Lung microvascular endothelial cell (primary cell): Measurements from ENCODE around the gene PLXNA2. TPM values are rescaled to one million over a fixed set of nuclear protein-coding genes. Genes with fewer than 3 reads are reported as not detected.

Experiments used
- DNase-seq, 2 donors: peaks; one replicate each; pipeline versions ENCODE4 v3.0.0 to v3.0.0-alpha.2; 2010; ENCODE audit warnings: low read depth in 2 of 2
- total RNA-seq: library from RNA; depleted of rRNA; stranded (reverse); fragments of >200 nt; gene quantifications from 2 replicates; pipeline ENCODE4 v1.2.1, GENCODE V29; 2014

The PLXNA2 gene
- total RNA-seq, 1 donor from 2014 or later, result 46.4 TPM

- DNase-seq, result peak in 1 of 2 donors; percentile 42
These were observed 1.1 kb downstream of the PLXNA2 start for GRCh38 chr1:208242941-208243526.

GRCh38 chr1:208242146-208242545, 2.0 kb downstream of the PLXNA2 start:
- DNase-seq, result no peak

GRCh38 chr1:208241512-208241911, 2.7 kb downstream of the PLXNA2 start:
- DNase-seq, result no peak

DNA sequence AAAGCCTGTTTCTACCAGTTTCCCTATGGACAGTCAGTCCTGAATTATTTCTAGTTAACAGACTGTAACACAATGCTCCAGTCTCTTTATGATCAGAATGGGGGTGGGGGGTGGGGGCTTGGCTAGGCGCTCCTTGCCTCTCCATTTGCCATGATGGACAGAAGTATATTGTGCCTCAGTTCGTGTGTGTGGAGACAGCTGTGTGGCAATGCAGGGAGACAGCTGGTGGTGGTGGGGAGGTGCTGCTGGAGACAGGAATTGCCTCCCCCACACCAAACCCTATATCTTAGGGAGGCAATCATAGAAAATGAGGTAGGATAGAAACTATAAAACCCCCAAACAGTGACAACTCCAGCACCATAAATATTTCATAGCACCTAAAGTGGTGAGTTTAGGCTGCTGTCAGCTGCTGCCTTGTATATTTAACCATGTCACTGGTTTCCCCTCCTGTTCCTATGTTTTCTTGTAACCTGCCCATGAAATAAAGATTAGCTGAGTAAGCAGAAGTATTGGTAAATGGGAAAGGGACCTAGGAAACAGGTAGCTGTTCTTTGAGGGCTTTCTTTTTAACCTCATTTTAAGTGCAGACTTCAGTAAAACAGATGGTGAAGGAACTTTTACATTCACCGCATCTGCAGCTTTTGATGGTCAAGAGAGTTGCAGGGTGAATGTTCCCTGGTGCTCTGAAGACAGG, 3.4 kb downstream of the PLXNA2 start:
- no peak for DNase-seq

DNA sequence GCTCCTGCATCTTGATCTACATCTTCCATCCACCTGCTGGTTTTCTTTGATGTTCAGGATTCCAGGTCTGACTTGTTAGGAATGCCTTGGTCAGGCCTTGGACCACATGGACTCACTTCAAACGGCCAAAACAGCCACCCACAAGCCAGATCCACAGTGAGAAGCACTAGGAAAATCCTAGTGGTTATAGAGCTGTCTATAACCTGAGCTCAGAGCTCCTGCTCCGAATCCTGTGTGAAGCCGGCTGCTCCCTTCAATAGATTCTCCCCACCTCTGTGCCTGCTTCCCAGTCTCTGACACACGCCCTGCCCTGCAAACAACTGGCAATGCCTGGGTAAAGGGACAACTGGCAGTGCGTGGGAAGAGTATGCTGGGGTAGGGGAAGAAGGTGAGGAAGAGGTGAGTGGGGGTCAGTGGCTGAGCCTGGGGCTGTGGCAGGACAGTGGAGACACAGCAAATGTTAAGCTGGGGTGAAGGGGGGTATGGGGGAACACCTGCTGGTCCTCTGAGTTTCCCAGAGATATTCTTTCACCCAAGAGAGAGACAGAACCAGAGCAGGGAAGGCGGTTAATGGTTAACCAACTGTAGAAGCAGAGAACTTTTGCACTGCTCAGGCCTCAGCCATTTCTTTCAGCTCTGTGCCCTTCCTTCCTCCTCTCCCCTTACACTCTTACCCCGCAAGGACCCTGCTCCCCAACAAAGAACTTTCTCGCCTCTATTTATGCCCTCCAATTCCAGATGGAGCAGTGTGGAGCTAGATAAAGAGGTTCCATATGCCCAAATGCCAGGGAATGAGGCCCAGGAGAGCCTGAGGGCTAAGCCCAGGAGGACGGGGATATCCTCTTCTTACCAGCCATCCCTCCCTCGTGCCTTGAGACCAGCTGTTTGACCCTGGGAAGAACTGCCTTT, 4.5 kb downstream of the PLXNA2 start:
- no peak for DNase-seq

DNA sequence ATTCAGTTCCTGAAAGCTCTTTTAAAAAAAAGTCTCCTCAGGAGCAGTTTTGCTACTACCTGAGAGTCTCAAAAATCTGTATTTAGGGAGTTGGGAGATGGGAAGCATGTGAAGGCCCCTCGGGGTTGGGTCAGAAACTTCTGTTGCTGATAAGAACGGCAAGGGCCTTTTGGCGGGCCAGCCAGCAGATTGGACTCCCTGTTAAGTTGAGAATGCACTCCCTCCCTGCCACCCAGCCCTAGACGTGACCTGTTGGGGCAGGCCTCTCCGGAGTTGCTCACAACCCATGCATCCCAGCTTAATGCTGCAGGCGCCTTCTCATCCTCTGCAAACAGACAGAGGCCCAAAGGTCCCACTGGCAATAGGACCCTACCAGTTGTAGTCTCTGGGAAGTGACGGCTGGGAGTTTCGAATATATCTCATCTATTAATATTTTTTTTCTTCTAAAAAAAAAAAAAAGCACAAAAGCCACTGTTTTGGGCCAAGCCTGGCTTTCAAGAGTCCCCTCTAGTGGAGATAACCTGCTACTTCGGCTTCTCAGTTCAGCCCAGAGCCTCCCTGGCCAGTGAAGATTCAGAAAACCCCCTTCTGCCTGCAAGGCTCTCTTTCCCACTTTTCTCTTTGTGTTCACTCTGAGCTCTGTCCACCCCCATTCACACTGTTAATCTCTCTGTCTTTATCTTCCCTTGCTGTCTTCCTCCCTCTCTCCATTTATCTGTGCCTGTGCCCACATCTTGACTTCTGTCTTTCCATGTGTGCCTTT, 5.3 kb downstream of the PLXNA2 start:
- DNase-seq, result peak; percentile 70 to 76

GRCh38 chr1:208237241-208237640, 6.9 kb downstream of the PLXNA2 start:
- DNase-seq, result peak in 1 of 2 donors; percentile 73

- DNase-seq, result peak; percentile 70 to 82
These were observed 8.0 kb downstream of the PLXNA2 start for GRCh38 chr1:208235982-208236761.

- no peak for DNase-seq
These were observed 8.7 kb downstream of the PLXNA2 start for GRCh38 chr1:208235356-208235981.

GRCh38 chr1:208234721-208235120, 9.5 kb downstream of the PLXNA2 start:
- no peak for DNase-seq

- no peak for DNase-seq
These were observed 10.2 kb downstream of the PLXNA2 start for GRCh38 chr1:208233978-208234377.

- DNase-seq, result peak in 1 of 2 donors; percentile 49
These were observed 10.6 kb downstream of the PLXNA2 start for GRCh38 chr1:208233546-208233945.

DNA sequence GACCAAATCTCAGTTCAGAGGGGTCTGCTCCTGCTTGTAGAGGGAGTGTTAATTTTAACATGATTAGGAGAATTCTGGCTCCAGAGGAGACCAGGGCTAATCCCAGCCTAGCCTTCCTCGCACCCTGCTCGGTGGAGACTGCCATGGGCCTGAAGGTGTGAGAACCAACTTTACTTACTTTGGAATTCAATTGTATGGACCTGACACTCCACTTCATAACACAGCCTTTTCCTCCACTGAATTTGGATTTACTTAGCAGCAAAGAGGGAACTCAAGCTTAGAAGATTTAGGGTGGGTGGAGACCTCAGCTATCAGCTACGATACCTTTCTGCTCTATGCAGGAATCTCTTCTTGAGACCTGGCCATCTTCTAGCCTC, 11.5 kb downstream of the PLXNA2 start:
- DNase-seq, result no peak

DNA sequence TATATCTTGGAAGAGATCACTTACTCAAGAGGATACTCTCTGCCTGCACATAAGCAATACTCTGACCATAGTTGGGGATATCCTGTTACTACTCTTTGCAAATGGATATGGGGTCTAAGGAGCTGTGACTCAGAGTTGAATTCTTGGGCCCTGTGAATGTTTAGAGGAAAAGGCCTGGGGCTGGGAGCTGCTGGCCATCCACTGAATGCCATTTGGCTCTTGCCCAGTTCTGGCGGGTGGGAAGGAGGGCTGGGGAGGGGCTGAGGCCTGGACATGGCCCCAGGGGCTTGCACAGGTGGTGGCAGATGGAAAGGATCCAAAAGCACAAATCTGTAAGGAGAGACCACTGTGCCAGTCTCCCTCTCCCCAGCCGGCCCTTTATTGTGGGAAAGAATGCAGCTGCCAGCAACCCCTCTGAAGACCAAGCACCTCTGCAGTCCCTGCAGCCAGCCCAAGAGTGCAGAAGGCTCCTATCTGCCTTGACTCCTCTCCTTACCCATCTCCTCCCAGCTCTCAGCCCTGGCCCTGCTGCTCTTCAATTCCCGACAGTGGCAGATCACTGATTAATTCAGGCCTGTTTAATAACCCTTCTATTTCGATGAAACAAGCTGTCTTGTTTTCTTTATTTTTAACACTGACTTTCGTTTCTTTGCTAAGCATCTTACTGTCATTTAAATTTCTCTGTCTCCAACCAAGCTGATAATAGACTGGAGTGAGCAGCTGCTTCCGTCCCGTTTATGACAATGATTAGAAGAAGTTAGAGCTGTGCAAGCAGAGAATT, 12.1 kb downstream of the PLXNA2 start:
- DNase-seq, result peak in 1 of 2 donors; percentile 66

GRCh38 chr1:208230668-208231529, 13.3 kb downstream of the PLXNA2 start:
- DNase-seq, result no peak

DNA sequence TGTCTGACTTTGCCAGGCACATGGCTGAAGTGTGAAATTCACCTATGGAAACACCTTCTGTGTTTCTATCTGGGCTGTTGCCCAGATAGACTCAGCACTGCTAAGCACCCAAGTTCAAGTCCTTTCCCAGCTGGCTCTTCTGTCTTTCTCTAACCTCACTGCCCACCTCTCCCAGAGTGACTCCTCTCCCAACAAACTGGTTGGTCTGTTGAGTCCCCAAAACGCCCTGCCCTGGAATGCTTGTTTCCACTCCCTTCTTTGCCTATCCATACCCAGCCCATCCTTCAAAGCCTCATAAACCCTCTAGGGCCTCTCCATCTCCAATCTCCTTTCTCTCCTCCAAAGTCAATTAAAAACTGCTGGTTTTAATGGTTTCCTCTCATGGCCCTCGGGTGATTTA, 15.6 kb downstream of the PLXNA2 start:
- DNase-seq, result no peak

GRCh38 chr1:208228026-208228425, 16.2 kb downstream of the PLXNA2 start:
- no peak for DNase-seq

DNA sequence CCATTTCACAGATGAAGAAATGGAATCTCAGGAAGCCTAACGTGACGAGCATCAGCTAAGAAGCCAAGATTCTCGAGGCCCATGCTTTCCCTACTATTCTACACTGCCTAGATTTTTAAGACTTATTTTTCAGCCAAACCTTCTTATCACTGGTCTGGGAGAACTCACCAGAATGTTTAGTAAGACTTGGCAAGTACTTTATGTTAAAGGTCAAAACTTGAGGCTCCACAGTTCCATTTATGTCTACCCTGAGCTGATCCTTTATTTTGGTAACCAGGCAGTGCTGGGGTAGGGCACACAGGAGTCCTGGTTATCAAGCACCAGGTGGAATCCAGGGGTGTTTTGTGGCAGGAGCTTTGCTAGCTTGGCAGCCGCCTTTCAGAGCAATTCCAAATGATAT, 16.8 kb downstream of the PLXNA2 start:
- no peak for DNase-seq
